SKM-1 treated with dmso at 0.1 percent for 144 hours (cell line): Measurements from ENCODE around the gene UGT1A3.

Experiments used
- DNase-seq: peaks from one replicate; lab custom pipeline; 2025; ENCODE audit not compliant: unreplicated experiment; lab: John Stamatoyannopoulos, UW

UGT1A3 gene

GRCh38 chr2:233756429-233757081 is 27.7 kb downstream of the UGT1A3 start:
- DNase-seq: no peak

GRCh38 chr2:233758141-233758540 is 29.3 kb downstream of the UGT1A3 start:
- DNase-seq: no peak

GRCh38 chr2:233758849-233759248 is 30.0 kb downstream of the UGT1A3 start:
- DNase-seq: no peak

GRCh38 chr2:233760043-233760442 is 31.2 kb downstream of the UGT1A3 start, which contains the start of gene UGT1A1:
Gene UGT1A1, plus strand, starts transcription at chr2:233760270. Its CDS starts 18 bp downstream, at chr2:233760288.
- DNase-seq: no peak

GRCh38 chr2:233761040-233761769 is 32.4 kb downstream of the UGT1A3 start:
- no peak for DNase-seq

- DNase-seq: no peak
Observed at GRCh38 chr2:233764264-233764663, 35.4 kb downstream of the UGT1A3 start.

GRCh38 chr2:233764761-233765160 is 35.9 kb downstream of the UGT1A3 start:
- no peak for DNase-seq

GRCh38 chr2:233766416-233766815 is 37.6 kb downstream of the UGT1A3 start:
- DNase-seq: no peak

- DNase-seq: no peak
Observed at GRCh38 chr2:233768076-233768475, 39.2 kb downstream of the UGT1A3 start.

- no peak for DNase-seq
Observed at GRCh38 chr2:233769260-233769659, 40.4 kb downstream of the UGT1A3 start.

- no peak for DNase-seq
Observed at GRCh38 chr2:233772153-233772552, 43.3 kb downstream of the UGT1A3 start.

- no peak for DNase-seq
Observed at GRCh38 chr2:233772583-233772982, 43.7 kb downstream of the UGT1A3 start.

- no peak for DNase-seq
Observed at GRCh38 chr2:233773854-233774253, 45.0 kb downstream of the UGT1A3 start.

GRCh38 chr2:233775414-233775813 is 46.6 kb downstream of the UGT1A3 start:
- no peak for DNase-seq

- no peak for DNase-seq
Observed at GRCh38 chr2:233778030-233778429, 49.2 kb downstream of the UGT1A3 start, which contains the start of gene MROH2A. Gene MROH2A, plus strand, starts transcription at chr2:233778330. Its CDS starts 1,029 bp downstream, at chr2:233779359.

- no peak for DNase-seq
Observed at GRCh38 chr2:233779722-233780121, 50.9 kb downstream of the UGT1A3 start.

GRCh38 chr2:233780771-233781170 is 51.9 kb downstream of the UGT1A3 start:
- DNase-seq: no peak

- DNase-seq: no peak
Observed at GRCh38 chr2:233789554-233789953, 60.7 kb downstream of the UGT1A3 start.

GRCh38 chr2:233791151-233791882 is 62.5 kb downstream of the UGT1A3 start:
- DNase-seq: no peak

GRCh38 chr2:233791883-233792329 is 63.1 kb downstream of the UGT1A3 start:
- no peak for DNase-seq

- DNase-seq: no peak
Observed at GRCh38 chr2:233792720-233793119, 63.9 kb downstream of the UGT1A3 start.
